ENCODE measurements around the gene PTH2R.
"Not testable (repeated sequence)": the region's sequence is repeated elsewhere in the genome, so short reads cannot be mapped to it uniquely, and the experiment has no call there.

PTH2R gene

DNA sequence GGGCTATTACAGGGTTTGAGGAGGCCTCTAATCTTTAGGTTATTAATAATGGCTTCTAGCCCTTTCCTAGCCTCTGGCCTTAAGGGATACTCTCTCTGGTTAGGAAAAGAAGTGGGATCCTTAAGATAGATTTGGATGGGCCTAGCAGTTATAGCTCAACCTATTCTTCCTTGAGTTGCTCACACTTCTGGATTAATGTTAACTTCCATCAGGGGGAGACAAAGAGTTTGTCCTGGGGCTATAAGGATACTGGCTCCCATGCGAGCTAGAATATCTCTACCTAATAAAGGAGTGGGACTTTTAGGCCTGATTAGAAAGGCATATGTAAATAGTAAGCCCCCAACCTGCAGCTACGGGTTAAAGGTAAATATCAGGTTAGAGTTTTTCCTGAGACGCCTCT, 14.3 kb upstream of the PTH2R start:
- no peak for DNase-seq

DNA sequence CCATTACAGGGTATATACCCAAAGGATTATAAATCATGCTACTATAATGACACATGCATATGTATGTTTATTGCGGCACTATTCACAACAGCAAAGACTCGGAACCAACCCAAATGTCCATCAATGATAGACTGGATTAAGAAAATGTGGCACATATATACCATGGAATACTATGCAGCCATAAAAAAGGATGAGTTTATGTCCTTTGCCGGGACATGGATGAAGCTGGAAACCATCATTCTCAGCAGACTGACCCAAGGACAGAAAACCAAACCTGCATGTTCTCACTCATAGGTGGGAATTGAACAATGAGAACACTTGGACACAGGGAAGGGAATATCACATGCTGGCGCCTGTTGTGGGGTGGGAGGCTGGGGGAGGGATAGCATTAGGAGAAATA, 9.8 kb upstream of the PTH2R start:
- DNase-seq: not testable (repeated sequence)

DNA sequence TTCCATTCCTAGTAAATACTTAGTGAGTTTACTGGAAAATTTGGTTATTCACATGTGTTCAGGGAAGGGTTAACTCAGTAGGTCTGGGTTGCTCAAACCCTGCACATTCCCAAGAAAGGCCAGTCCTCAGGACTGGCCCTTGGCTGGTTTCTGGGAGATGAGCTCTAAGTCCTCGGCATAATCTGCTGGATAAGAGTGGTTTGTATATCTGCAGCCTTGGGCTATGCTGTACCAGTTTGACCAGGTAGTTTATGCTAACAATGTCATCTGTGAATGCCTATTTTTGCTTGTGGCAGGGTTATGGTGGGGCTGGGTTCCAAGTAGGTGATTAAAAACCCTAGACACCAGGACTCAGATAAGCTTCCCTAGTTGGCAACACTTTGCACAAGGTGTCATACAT, 7.4 kb upstream of the PTH2R start:
- no peak for DNase-seq

DNA sequence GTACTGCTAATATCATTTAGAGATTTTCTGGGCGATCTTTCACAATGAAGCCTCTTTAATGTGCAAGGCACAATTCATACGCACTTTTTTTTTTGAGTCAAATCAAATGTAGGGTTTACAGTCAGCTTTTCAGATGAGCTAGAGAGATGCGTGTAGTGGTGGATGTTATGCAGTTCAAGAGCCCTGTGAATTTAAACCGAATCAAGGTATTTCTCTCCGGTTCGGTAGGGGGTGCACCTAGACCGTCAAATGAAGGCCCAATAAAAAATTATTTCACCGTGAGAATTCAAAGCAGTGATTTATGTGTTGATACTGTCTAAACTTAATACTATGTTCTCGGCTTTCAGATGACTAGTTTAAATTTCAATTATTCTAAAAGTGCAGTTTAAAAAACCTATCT, 1.1 kb downstream of the PTH2R start:
- no peak for DNase-seq

DNA sequence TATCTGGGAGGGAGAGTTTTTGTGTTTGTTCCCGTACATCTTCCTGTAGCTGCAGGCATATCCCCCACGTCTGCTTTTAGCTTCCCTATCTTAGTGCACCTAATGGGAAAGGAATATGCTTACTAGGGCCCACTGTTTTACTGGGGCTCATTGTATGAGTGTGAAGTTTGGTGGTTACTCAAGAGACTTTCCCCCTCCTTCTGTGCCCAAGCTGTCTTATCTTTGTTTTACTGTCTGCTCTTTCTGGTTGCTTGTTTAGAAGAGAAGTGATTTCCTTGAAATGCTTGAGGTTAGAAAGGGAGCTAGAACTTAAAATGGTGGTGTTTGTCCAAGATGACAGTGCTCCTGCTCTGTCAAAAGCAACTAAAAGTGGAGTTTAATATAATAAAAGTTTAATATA, 7.3 kb downstream of the PTH2R start:
- DNase-seq: no peak

DNA sequence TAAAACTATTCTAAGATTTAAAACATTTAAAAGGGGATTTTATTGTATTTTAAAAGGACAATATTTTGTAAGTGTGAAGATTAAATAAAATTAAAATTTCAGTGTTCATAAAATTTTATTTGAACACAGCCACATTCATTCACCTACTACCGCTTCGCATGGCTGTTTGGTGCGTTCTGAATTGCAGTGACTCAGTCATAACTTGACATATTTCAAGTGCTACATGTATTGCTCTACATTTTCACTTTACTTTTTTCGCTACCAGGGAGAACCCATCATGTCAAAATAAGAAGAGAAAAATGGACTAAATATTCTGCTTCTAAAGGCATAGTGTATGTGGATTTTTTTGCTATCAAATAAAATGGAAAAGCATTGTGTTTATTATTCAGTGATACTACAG, 8.7 kb downstream of the PTH2R start:
- no peak for DNase-seq

DNA sequence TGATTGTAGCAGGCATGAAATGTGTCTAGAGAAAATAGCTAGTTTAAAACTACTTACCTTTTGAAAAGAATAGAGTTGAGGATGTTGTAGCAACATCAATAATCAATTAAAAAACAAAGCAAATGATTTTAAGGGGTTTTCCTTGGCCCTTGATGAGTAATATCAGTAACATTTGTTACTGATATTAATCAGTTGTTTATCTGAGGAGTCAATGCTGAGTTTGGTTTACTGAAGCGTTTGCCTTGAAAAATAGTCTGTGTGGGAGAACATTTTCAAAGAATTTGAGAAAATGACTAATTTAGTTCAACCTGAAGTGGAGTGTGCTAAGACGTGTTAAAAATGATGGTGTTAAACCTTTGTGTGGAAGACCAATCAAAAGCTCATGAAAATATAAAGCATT, 9.3 kb downstream of the PTH2R start:
- no peak for DNase-seq

DNA sequence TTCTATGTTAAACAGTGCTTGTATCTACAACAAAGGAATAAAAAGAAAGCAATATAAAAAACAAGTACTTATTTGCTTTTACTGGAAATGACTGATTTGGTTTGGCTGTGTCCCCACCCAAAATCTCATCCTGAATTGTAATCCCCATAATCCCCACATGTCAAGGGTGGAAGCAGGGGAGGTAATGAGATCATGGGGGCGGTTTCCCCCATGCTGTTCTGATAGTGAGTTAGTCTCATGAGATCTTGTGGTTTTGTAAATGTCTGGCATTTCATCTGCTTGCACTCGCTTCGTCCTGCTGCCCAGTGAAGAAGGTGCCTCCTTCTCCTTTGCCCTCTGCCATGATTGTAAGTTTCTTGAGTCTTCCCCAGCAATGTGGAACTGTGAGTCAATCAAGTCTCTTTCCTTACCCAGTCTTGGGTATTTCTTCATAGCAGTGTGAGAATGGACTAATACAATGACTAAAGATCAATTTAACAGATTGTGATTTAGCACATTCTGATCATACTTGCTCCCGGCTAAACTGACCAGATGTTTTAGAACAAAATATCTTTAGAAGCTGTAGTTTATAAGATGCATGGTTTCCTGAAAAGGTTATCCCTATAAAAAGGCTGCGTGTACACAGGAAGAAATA, 19.9 kb downstream of the PTH2R start:
- no peak for DNase-seq

DNA sequence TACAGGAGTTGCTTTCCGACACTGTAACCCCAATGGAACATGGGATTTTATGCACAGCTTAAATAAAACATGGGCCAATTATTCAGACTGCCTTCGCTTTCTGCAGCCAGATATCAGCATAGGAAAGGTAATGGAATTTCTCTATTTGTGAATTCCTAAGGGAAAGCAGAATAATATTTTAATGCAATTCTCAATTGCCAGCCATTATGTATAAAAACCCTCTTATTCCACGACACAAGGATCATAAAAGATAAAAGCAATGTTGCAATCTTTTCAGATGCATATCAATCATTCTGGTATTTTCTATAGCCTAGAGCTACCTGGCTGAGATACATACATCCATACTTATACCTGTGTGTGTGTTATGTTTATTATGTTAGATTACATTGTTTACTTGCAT, 31.2 kb downstream of the PTH2R start:
- no peak for DNase-seq

DNA sequence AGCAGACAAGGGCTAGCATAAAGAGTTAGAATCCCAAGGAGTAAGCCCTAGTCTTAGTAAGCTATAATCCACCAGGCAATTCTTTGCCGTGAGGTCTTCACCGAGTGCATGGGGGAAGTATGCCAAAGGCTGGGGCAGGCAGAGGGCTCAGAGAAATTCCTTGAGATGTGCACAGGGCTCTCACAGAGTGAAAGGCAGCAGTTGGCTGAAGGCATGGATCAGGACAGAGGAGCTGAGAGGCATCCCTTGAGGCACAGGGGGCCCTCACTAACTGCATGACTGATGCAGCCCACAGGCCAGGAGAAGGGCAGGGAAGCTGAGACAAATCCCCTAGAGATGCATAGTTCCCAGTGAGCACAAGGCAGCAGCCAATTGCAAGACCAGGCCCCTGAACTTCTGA, 34.1 kb downstream of the PTH2R start:
- no peak for DNase-seq

DNA sequence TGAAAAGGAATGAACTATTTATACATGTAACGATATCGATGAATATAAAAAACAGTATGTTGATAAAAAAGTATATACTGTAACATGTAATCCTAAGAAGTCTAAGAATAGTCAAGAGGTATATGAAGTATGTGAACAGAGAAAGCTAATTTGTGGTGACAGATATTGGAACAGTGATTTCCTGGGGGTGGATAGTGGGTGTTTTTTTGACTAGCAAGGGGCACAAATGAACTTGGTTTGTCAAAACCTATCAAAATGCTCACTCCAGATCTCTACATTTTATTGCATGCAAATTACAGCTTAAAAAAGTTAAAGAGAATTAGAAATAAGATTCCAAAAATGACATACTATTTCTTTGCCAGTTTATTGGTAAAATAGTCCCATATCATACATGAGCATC, 35.4 kb downstream of the PTH2R start:
- DNase-seq: no peak

DNA sequence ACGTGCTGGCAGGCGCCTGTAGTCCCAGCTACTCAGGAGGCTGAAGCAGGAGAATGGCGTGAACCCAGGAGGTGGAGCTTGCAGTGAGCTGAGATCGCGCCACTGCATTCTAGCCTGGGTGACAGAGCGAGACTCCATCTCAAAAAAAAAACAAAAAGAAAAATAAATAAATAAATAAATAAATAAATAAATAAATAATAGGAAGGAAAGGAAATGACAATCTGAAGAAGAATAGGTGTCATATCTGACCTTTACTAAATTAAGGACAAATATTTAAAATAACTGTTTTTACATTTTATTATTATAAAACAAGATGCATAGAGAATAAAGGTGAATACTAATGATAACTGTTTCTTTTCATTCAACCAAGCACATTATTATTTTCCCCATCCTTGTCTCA, 40.9 kb downstream of the PTH2R start:
- not testable (repeated sequence) for DNase-seq

DNA sequence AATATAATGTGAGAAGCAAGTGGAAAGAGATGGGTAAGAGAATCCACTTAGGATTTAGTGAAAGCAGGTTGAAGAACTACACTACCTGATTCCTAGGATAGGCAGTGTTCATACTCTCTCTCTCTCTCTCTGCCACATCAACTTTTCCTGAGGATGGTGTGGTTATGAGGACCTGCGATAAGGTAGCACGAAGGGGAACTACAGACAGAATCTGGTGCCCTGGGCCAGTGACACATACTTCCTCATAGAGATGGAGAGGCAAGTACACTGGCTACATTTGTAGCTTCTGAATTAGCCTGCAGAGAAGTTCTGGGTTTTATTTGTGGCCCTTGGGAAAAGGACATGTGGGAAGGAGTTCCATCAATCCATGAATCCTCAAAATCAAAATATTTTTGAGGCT, 44.5 kb downstream of the PTH2R start:
- DNase-seq: no peak

DNA sequence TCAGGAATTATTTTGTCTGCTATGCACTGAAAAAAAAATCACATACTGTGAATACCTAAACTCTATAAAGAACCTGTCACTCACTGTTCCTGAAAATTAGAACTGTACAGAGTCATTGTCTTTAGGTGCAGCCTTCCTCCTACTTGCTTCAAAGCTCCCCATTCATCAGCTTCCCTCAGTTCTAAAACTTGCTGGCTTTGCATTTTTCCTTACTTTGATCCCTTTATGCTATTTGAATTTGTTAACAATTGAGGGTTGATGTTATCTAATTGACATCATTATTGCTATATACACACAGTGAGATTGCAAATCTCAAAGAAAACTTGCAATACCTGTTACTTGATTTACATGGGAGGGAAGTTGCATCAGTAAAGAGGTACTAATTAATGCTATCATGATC, 48.3 kb downstream of the PTH2R start:
- no peak for DNase-seq

DNA sequence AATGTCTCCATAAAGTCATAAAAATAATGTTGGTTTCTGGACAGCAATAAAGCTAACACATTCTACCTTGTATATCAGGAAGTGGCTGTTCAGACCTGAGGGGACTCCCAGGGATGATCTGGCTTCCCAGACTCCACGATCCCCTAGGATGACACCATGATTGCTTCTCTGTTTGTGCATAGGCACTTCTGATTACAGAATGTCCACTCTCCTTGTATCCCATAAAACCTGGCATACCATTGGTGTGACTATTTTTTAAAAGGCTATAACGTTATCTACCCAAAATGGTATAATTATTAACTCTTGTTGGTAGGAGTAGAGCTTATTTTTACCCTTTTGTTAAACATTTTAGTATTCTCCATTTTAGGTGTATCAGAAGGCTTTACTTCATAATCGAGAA, 57.1 kb downstream of the PTH2R start:
- DNase-seq: no peak

DNA sequence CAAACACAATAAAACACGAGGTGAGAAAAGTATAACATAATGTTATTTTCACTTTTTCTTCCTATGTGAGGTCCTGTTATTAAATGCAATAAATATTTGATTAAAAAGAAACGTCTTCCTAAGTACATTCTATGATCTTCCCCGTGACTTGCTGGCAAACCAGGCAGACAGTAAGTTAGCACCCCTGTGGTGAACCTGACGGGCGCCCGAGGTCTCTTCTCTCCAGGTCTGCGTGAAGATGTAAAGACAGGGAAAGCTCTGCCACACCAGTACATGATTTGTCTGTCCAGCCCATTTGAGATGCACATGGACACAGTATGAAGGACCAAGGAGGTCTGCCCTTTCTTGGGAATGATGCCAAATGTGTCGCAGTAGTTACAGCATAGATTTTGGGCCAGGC, 57.6 kb downstream of the PTH2R start:
- no peak for DNase-seq

DNA sequence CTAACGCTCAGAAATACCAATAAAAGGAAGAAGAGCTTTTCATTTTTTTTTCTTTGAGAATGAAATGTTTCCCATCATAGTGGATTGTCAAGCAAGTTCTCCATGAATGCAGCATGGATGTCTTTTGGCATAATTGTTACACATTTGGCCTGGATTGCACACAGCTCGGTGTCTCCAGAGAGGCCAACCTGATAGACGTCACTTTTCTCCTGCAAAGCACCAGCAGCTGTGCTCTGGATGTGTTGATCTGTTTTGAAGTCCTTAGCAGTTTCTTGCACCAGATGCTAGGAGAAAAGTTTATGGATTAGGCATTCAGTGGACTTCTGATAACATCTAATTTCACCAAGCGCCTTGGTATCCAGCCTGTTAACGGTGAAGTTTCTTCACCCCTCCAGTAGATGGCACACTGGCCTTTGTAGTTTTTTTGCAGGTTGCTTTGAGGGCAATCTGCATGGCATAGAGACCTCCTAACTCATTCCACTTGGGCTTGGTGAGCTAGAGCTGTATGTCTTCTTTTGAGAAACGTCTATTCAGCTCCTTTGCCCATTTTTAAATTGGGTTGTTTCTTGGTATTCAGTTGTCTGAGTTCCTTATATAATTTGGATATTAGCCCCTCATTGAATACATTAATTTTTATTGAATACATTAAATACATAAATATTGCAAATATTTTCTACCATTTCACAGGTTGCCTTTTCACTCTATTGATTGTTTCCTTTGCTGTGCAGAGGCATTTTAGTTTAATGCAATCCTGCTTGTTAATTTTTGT, 59.7 kb downstream of the PTH2R start:
- peak; percentile 43 for DNase-seq

DNA sequence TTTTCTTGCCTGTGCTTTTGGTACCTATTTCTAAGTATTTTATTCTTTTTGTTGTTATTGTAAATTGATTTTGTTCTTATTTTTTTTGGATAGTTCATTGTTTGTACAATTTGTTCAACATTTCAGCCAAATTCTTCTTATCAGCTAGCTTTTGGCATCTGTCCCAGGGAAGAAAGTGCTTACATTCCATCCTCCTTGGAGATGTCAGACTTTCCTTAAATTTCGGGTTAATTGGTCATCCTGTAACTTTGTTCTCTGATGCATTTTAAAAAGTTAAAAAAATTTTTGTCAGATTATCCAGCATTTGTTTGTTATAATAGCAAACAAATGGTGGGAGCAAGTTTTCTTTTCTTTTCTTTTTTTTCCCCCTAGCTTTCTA, 60.3 kb downstream of the PTH2R start:
- DNase-seq: no peak

DNA sequence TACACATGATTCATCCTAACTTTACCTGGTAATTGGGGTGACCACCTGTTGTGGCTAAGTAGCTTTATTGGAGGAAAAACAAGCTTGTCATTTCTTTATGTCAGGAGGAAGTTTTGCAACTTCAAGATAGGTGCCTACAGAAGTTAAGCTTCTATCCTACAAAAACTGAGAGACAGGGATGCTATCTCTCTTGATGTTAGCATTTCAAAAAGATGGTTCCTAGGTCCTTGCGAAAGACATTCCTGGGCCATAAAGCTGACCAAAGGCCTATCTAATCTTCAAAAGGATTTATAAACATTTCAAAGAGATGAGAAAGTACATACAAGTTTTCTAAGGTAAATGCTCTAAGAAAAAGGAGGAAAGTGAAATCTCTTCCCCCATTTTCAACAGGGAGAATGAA, 61.0 kb downstream of the PTH2R start:
- no peak for DNase-seq

DNA sequence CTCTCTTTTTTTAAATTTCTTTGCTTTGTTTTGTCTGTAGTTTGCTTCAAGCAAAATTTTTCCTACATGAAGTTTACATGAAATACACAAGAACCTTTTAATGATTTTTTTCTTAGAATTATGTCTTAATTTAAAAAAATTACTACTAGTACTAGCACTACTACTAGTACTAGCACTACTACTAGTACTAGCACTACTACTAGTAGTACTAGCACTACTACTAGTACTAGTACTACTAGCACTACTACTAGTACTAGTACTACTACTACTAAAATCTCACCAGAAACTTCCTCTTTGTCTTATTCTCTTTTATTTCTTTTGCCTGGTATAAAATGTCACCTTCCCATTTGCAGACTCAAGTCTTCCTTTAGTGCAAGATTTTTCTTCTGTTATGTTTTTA, 71.1 kb downstream of the PTH2R start:
- no peak for DNase-seq

DNA sequence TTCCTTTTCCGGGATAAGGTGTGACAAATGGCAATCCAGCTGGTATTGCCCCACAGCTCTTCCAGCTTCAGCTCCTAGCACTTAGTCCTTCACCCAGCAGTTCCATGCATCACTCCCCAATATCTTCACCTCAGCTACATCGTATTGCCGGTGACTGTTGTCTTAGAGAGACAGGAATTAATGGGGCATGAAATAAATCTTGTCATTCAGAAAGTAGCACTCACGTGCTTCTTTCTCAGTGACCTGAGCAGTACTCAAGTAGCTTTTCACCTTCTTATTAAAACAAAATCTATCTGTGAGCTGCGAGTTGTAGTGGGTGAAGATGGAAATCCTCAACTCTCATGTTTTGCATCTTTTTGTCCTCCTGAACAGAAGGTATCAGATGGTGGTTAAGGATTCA, 72.8 kb downstream of the PTH2R start:
- no peak for DNase-seq

DNA sequence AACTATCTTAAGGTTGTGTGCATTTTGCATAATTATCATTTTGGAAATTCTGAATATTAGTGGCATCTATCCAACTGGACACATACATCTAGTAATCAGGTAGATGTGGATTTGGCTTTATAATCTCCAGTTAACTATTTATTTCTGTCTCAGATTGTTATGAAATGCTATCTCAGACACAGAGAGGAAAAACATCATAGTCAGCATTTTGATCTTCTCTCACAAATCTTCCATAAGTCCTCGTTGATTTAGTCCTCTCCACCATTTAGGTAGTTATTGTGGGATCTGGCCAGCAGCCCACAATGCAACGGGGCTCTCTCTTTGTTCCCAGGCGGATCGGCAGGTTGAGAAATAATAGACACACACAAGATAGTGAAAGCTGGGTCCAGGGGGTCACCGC, 75.4 kb downstream of the PTH2R start:
- not testable (repeated sequence) for DNase-seq

DNA sequence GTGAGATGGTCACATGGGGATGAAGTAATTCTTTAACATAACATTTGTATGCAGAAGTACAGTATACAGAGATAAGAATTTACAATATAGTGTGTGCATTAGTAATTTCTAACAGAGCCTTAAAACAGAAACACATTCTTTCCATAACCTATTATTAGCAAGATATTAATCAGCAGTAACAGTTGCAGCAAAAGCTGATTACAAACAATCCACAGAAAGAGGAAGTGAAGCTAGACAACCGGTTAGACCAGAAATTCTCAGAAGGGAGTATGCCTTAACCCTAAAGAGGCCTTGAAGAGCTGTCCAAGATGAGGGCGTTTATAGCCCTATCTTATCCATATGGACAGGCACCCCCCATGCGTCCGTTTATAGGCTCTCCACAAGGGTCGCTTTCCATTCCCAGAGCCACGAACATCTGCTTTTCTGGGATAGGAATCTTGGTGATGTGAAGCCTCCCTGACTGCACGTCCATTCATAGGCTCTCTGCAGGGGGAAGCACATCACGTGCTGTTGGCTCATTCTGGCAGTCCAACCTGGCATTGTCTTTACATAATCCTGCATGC, 75.9 kb downstream of the PTH2R start:
- not testable (repeated sequence) for DNase-seq

DNA sequence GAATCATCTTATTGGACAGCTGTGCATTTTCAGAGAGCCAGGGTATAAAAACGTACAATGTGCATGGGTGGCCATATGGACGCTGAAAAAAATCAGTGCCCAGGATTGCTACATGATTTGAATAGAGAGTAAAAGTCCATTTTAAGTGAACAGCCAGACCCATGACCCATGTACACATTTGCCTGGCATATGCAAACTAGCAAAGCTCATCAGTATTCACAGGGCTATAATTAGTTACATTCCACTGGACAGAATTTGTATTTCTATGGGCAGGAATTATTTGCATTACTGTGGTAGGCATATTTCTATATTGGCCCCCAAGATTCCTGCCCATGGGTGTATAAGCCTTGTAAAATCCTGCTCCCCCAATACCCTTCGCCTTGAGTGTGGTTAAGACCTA, 78.8 kb downstream of the PTH2R start:
- no peak for DNase-seq
